Left lung (tissue), 10 donors: ENCODE measurements around the gene SEC23A. TPM values are rescaled to one million over a fixed set of nuclear protein-coding genes. Genes with fewer than 3 reads are reported as not detected.
"Not testable (repeated sequence)": the region's sequence is repeated elsewhere in the genome, so short reads cannot be mapped to it uniquely, and the experiment has no call there.

Source experiments
- ATAC-seq: fragments of 200-7000 bp; cut with Tn5 transposase; one replicate; pipeline ENCODE4 v1.9.1; 2020; ENCODE audit warnings: moderate library complexity
- DNase-seq, 4 donors: peaks; one replicate each; pipeline ENCODE4 v3.0.0-alpha.2; 2013 to 2020
- H3K27ac ChIP-seq, 2 donors: fragments of 200-600 bp; sonication (generic) in 1 of 2; one replicate each; pipeline versions ENCODE4 v1.5.0 to v1.8.0; 2020 to 2021
- H3K27me3 ChIP-seq, 2 donors: fragments of 200-600 bp; sonication (generic) in 1 of 2; one replicate each; pipeline versions ENCODE4 v1.5.0 to v1.8.0; 2020 to 2021
- H3K36me3 ChIP-seq, 2 donors: fragments of 200-600 bp; sonication (generic) in 1 of 2; one replicate each; pipeline versions ENCODE4 v1.5.0 to v1.8.0; 2020 to 2021
- H3K4me1 ChIP-seq, 2 donors: fragments of 200-600 bp; one replicate each; pipeline ENCODE4 v1.8.0; 2021
- H3K4me3 ChIP-seq, 2 donors: fragments of 200-600 bp; sonication (generic) in 1 of 2; one replicate each; pipeline versions ENCODE4 v1.5.0 to v1.8.0; 2020 to 2021; ENCODE audit warnings: mild to moderate bottlenecking in 1 of 2
- H3K9me3 ChIP-seq, 2 donors: fragments of 200-600 bp; sonication (generic) in 1 of 2; one replicate each; pipeline versions ENCODE4 v1.5.0 to v1.8.0; 2020 to 2021
- CTCF ChIP-seq, 2 donors: fragments of 200-600 bp; sonication (generic) in 1 of 2; IDR thresholded peaks; one replicate each; pipeline versions ENCODE4 v1.5.0 to v1.8.0; 2021; ENCODE audit warnings: antibody characterized with exemption in 2 of 2
- intact Hi-C, 2 donors: fragments of 100-400 bp; cut with DNase I; formaldehyde crosslinking; loops; one replicate each; pipeline versions ENCODE4 v1.11.2 to v1.14.2; 2022
- polyA plus RNA-seq, 6 donors: library from polyadenylated mRNA; unstranded; fragments of 120-200 nt; gene quantifications; one replicate each; pipeline ENCODE4 v1.2.1, GENCODE V29; 2013; ENCODE audit not compliant: insufficient read length in 6 of 6
- total RNA-seq, 2 donors: library from RNA; stranded (reverse); fragmentation: NEBNext Ultra II Directional; extraction: Animal tissue kit (Norgen Biotek cat#: 25700); gene quantifications; one replicate each; pipeline ENCODE4 v1.2.1, GENCODE V29; 2021
- donor health status: DM: no; HTN: yes; CAD: no.
- donor health status: DM: no; HTN: no; CAD: no.

The SEC23A gene
- total and polyA plus RNA-seq, 8 donors: 59.3 to 81.7 (median 65.0) TPM

GRCh38 chr14:39138440-39138839 lies 35.4 kb upstream of the SEC23A start:
- no peaks in the 10 kb centered on the region for H3K27me3 ChIP-seq
- H3K4me3 ChIP-seq: no peak overlapping the region
- no peaks in the 10 kb centered on the region for H3K4me1 ChIP-seq
- DNase-seq (peak in 2 of 4 donors; percentile 36 to 63), ATAC-seq (no peak)
- peaks cover 0 to 82% of the 10 kb centered on the region in 2 donors for H3K36me3 ChIP-seq
- intact Hi-C loops: no loop called here
- H3K27ac ChIP-seq: no peak overlapping the region
- TF ChIP-seq CTCF (IDR thresholded peaks at IDR 0.05): no peak
- peaks cover 0 to 2% of the 10 kb centered on the region in 2 donors for H3K9me3 ChIP-seq

GRCh38 chr14:39137835-39138234 lies 34.8 kb upstream of the SEC23A start:
- intact Hi-C loops, ATAC-seq, H3K27ac ChIP-seq: not testable (repeated sequence)

GRCh38 chr14:39122330-39123138 lies 19.5 kb upstream of the SEC23A start:
- no peaks in the 10 kb centered on the region for H3K9me3 ChIP-seq
- no peaks in the 10 kb centered on the region for H3K27me3 ChIP-seq
- peaks cover 0 to 83% of the 10 kb centered on the region in 2 donors for H3K36me3 ChIP-seq
- intact Hi-C loops: no loop called here
- ATAC-seq: peak; percentile 42
- no peak overlapping the region for H3K4me3 ChIP-seq
- H3K27ac ChIP-seq: peak overlapping the region in 1 of 2 donors; percentile 39
- DNase-seq: no peak
- no peaks in the 10 kb centered on the region for H3K4me1 ChIP-seq
- no peak for TF ChIP-seq CTCF (IDR thresholded peaks at IDR 0.05)

More at GRCh38 chr14:39137835-39138234, 34.8 kb upstream of the SEC23A start:
- not testable (repeated sequence) for H3K4me1 ChIP-seq, DNase-seq, H3K9me3 ChIP-seq, H3K27me3 ChIP-seq, H3K4me3 ChIP-seq
- H3K36me3 ChIP-seq: peaks cover 0 to 79% of the 10 kb centered on the region in 2 donors

- Histone ChIP-seq H3K27ac (peak within 1 kb of the TSS; percentile 49 to 76), H3K27me3 (no peaks in the 10 kb centered on the region), H3K36me3 (peaks cover 0 to 12% of the 10 kb centered on the region in 2 donors), H3K9me3 (no peaks in the 10 kb centered on the region), H3K4me1 (peaks cover 0 to 14% of the 10 kb centered on the region in 2 donors), H3K4me3 (peak within 1 kb of the TSS; percentile 54 to 69)
- intact Hi-C loops: no loop called here
- ATAC-seq (peak; percentile 100), DNase-seq (peak; percentile 90 to 97 (median 94))
- TF ChIP-seq CTCF (IDR thresholded peaks at IDR 0.05): no peak
Measured at GRCh38 chr14:39114073-39114838, 11.2 kb upstream of the SEC23A start, which contains the start of gene GEMIN2. TSS of gene GEMIN2 (plus strand) at chr14:39114323. CDS start at chr14:39114339, 16 bp downstream.

GRCh38 chr14:39113685-39114072 lies 10.6 kb upstream of the SEC23A start:
- peak; percentile 5 for ATAC-seq
- intact Hi-C loops: no loop called here
- peak overlapping the region; percentile 49 to 76 for H3K27ac ChIP-seq

More at GRCh38 chr14:39113685-39114072, 10.6 kb upstream of the SEC23A start:
- H3K27me3 ChIP-seq: no peaks in the 10 kb centered on the region
- H3K4me1 ChIP-seq: peaks cover 0 to 14% of the 10 kb centered on the region in 2 donors
- H3K4me3 ChIP-seq: peak overlapping the region; percentile 54 to 69
- DNase-seq: no peak
- no peaks in the 10 kb centered on the region for H3K9me3 ChIP-seq
- peaks cover 0 to 7% of the 10 kb centered on the region in 2 donors for H3K36me3 ChIP-seq
- TF ChIP-seq CTCF (IDR thresholded peaks at IDR 0.05): no peak
